ENCODE results near the gene MGAT5. TPM values are rescaled to one million over a fixed set of nuclear protein-coding genes. Genes with fewer than 3 reads are reported as not detected.

The MGAT5 gene
- total RNA-seq, 4 donors from 2014 or later: 10.3 to 53.2 (median 27.0) TPM

GRCh38 chr2:134362152-134362668 lies 108.3 kb downstream of the MGAT5 start:
- intact Hi-C loops (cut with DNase I; ENCODE audit: low total_unique reads): no loop called here
- no peak for DNase-seq

GRCh38 chr2:134362740-134363139 lies 108.9 kb downstream of the MGAT5 start:
- no peak overlapping the region for H3K27ac ChIP-seq
- intact Hi-C loops (cut with DNase I; ENCODE audit: low total_unique reads): no loop called here

More at GRCh38 chr2:134362152-134362668, 108.3 kb downstream of the MGAT5 start:
- Histone ChIP-seq H3K36me3 (no peaks in the 10 kb centered on the region), H3K27ac (no peak overlapping the region), H3K4me3 (no peak overlapping the region), H3K4me1 (no peaks in the 10 kb centered on the region), H3K27me3 (no peaks in the 10 kb centered on the region), H3K9me3 (no peaks in the 10 kb centered on the region)
- TF ChIP-seq POLR2A (IDR thresholded peaks at IDR 0.05): no peak
- no peak for TF ChIP-seq CTCF (IDR thresholded peaks at IDR 0.05)

GRCh38 chr2:134365356-134365755 lies 111.5 kb downstream of the MGAT5 start:
- H3K4me1 ChIP-seq: no peaks in the 10 kb centered on the region
- DNase-seq: no peak
- intact Hi-C loops (cut with DNase I; ENCODE audit: low total_unique reads): no loop called here
- no peak overlapping the region for H3K4me3 ChIP-seq
- no peaks in the 10 kb centered on the region for H3K36me3 ChIP-seq
- no peak for TF ChIP-seq POLR2A (IDR thresholded peaks at IDR 0.05)
- TF ChIP-seq CTCF (IDR thresholded peaks at IDR 0.05): no peak
- H3K9me3 ChIP-seq: no peaks in the 10 kb centered on the region
- H3K27me3 ChIP-seq: no peaks in the 10 kb centered on the region
- no peak overlapping the region for H3K27ac ChIP-seq

More at GRCh38 chr2:134362740-134363139, 108.9 kb downstream of the MGAT5 start:
- TF ChIP-seq POLR2A (IDR thresholded peaks at IDR 0.05) (no peak), CTCF (IDR thresholded peaks at IDR 0.05) (no peak)
- H3K4me1 ChIP-seq: no peaks in the 10 kb centered on the region
- no peak overlapping the region for H3K4me3 ChIP-seq
- no peaks in the 10 kb centered on the region for H3K27me3 ChIP-seq
- no peak for DNase-seq
- no peaks in the 10 kb centered on the region for H3K36me3 ChIP-seq
- no peaks in the 10 kb centered on the region for H3K9me3 ChIP-seq

GRCh38 chr2:134366359-134366758 lies 112.5 kb downstream of the MGAT5 start:
- TF ChIP-seq CTCF (IDR thresholded peaks at IDR 0.05) (no peak), POLR2A (IDR thresholded peaks at IDR 0.05) (no peak)
- Histone ChIP-seq H3K4me3 (no peak overlapping the region), H3K27me3 (no peaks in the 10 kb centered on the region), H3K27ac (no peak overlapping the region), H3K36me3 (no peaks in the 10 kb centered on the region), H3K9me3 (no peaks in the 10 kb centered on the region), H3K4me1 (no peaks in the 10 kb centered on the region)
- intact Hi-C loops (cut with DNase I; ENCODE audit: low total_unique reads): no loop called here
- DNase-seq: no peak

GRCh38 chr2:134367213-134367612 lies 113.3 kb downstream of the MGAT5 start:
- H3K9me3 ChIP-seq: no peaks in the 10 kb centered on the region
- intact Hi-C loops (cut with DNase I; ENCODE audit: low total_unique reads): no loop called here
- H3K4me3 ChIP-seq: no peak overlapping the region
- no peaks in the 10 kb centered on the region for H3K27me3 ChIP-seq
- no peak overlapping the region for H3K27ac ChIP-seq
- no peaks in the 10 kb centered on the region for H3K36me3 ChIP-seq
- no peak for TF ChIP-seq CTCF (IDR thresholded peaks at IDR 0.05)
- TF ChIP-seq POLR2A (IDR thresholded peaks at IDR 0.05): no peak
- H3K4me1 ChIP-seq: peaks cover 0 to under 1% of the 10 kb centered on the region in 2 donors
- DNase-seq: no peak

All from uterus (tissue), 4 donors.